H9 (cell line): Measurements from ENCODE around the gene CDAN1. TPM values are rescaled to one million over a fixed set of nuclear protein-coding genes. Genes with fewer than 3 reads are reported as not detected.

Experiments
- DNase-seq: peaks from one replicate; pipeline ENCODE4 v3.0.0-alpha.2; 2017
- H2AFZ ChIP-seq: one replicate; pipeline ENCODE4 v1.6.1; 2013; ENCODE audit warnings: mild to moderate bottlenecking, low read length, control low read depth, moderate library complexity
- H2AK5ac ChIP-seq: 2 replicates; pipeline ENCODE4 v1.6.1; 2013; ENCODE audit warnings: low read length, control low read depth, mixed read lengths; ENCODE audit not compliant: insufficient read length
- H2BK120ac ChIP-seq: one replicate; pipeline ENCODE4 v1.6.1; 2013; ENCODE audit warnings: low read depth, mild to moderate bottlenecking, low read length, control low read depth, inconsistent platforms; ENCODE audit not compliant: poor library complexity, severe bottlenecking
- H2BK12ac ChIP-seq: 2 replicates; pipeline ENCODE4 v1.6.1; 2013; ENCODE audit warnings: low read length, control low read depth, mixed read lengths, low read depth; ENCODE audit not compliant: insufficient read length
- H2BK15ac ChIP-seq: 2 replicates; pipeline ENCODE4 v1.6.1; 2013; ENCODE audit warnings: low read depth, low read length, control low read depth
- H2BK20ac ChIP-seq: one replicate; pipeline ENCODE4 v1.6.1; 2013; ENCODE audit warnings: low read depth, mild to moderate bottlenecking, low read length, control low read depth, inconsistent platforms; ENCODE audit not compliant: poor library complexity, severe bottlenecking
- H2BK5ac ChIP-seq: 2 replicates; pipeline ENCODE4 v1.6.1; 2013; ENCODE audit warnings: low read length, control low read depth, mixed read lengths; ENCODE audit not compliant: insufficient read length
- H3K14ac ChIP-seq: 2 replicates; pipeline ENCODE4 v1.6.1; 2013; ENCODE audit warnings: low read length, control low read depth; ENCODE audit not compliant: insufficient read depth
- H3K18ac ChIP-seq: 2 replicates; pipeline ENCODE4 v1.6.1; 2013; ENCODE audit warnings: low read depth, mild to moderate bottlenecking, mixed read lengths, low read length, control low read depth; ENCODE audit not compliant: insufficient read length
- H3K23ac ChIP-seq: 2 replicates; pipeline ENCODE4 v1.6.1; 2013; ENCODE audit warnings: low read length, control low read depth, mixed read lengths, low read depth; ENCODE audit not compliant: insufficient read length
- H3K23me2 ChIP-seq: 2 replicates; pipeline ENCODE4 v1.6.1; 2013; ENCODE audit warnings: low read depth, mild to moderate bottlenecking, mixed read lengths, low read length, control low read depth; ENCODE audit not compliant: insufficient read length, poor library complexity, severe bottlenecking
- H3K27ac ChIP-seq: 2 replicates; pipeline ENCODE4 v1.5.1; 2013; ENCODE audit warnings: low read length, control low read depth, mixed read lengths, low read depth; ENCODE audit not compliant: insufficient read length
- H3K27me3 ChIP-seq: 2 replicates; pipeline ENCODE4 v1.6.1; 2013; ENCODE audit warnings: low read length, control low read depth, inconsistent platforms; ENCODE audit not compliant: insufficient read depth
- H3K4ac ChIP-seq: 2 replicates; pipeline ENCODE4 v1.6.1; 2013; ENCODE audit warnings: low read depth, mild to moderate bottlenecking, control low read depth, inconsistent platforms, low read length, moderate library complexity
- H3K4me1 ChIP-seq: 2 replicates; pipeline ENCODE4 v1.6.1; 2013; ENCODE audit warnings: low read length, control low read depth, inconsistent platforms; ENCODE audit not compliant: insufficient read depth
- H3K4me2 ChIP-seq: 2 replicates; pipeline ENCODE4 v1.6.1; 2013; ENCODE audit warnings: low read length, control low read depth, mixed read lengths; ENCODE audit not compliant: insufficient read length, insufficient read depth
- H3K56ac ChIP-seq: 2 replicates; pipeline ENCODE4 v1.6.1; 2013; ENCODE audit warnings: low read depth, mild to moderate bottlenecking, mixed read lengths, low read length, control low read depth; ENCODE audit not compliant: insufficient read length
- H3K79me1 ChIP-seq: 2 replicates; pipeline ENCODE4 v1.6.1; 2013; ENCODE audit warnings: low read depth, mild to moderate bottlenecking, moderate library complexity, low read length, control low read depth, inconsistent platforms; ENCODE audit not compliant: insufficient read depth, poor library complexity, severe bottlenecking
- H3K79me2 ChIP-seq: 2 replicates; pipeline ENCODE4 v1.6.1; 2013; ENCODE audit warnings: low read length, control low read depth, inconsistent platforms; ENCODE audit not compliant: insufficient read depth
- H3K9ac ChIP-seq: 2 replicates; pipeline ENCODE4 v1.6.1; 2013; ENCODE audit warnings: low read length, control low read depth, mixed read lengths; ENCODE audit not compliant: insufficient read length; ENCODE audit errors: extremely low read depth
- H3K9me3 ChIP-seq: one replicate; pipeline ENCODE4 v1.6.1; 2013; ENCODE audit warnings: low read depth, low read length, inconsistent platforms; ENCODE audit not compliant: control insufficient read depth
- H3T11ph ChIP-seq: one replicate; pipeline ENCODE4 v1.6.1; 2013; ENCODE audit warnings: mild to moderate bottlenecking, low read length, control low read depth, inconsistent platforms
- H4K20me1 ChIP-seq: one replicate; pipeline ENCODE4 v1.6.1; 2013; ENCODE audit not compliant: control insufficient read depth, insufficient read length, insufficient read depth
- H4K5ac ChIP-seq: 2 replicates; pipeline ENCODE4 v1.6.1; 2013; ENCODE audit warnings: low read depth, mild to moderate bottlenecking, mixed read lengths, low read length, control low read depth; ENCODE audit not compliant: insufficient read length
- H4K8ac ChIP-seq: replicated peaks from 2 replicates; pipeline ENCODE4 v1.6.1; 2013; ENCODE audit warnings: low read length, control low read depth, mixed read lengths, low read depth; ENCODE audit not compliant: insufficient read length
- H4K91ac ChIP-seq: 2 replicates; pipeline ENCODE4 v1.6.1; 2013; ENCODE audit warnings: low read depth, mild to moderate bottlenecking, moderate library complexity, mixed read lengths, low read length, control low read depth; ENCODE audit not compliant: insufficient read length
- H3K27ac Mint-ChIP-seq, 3 experiments: 2 replicates in 2 of 3; 3 replicates in 1 of 3; pipeline ENCODE4 v1.8.0; 2020 to 2021; ENCODE audit warnings: mixed read lengths in 3 of 3, mild to moderate bottlenecking in 1 of 3, moderate library complexity in 1 of 3
- H3K27me3 Mint-ChIP-seq: 2 replicates; pipeline ENCODE4 v1.8.0; 2021; ENCODE audit warnings: low read depth, mild to moderate bottlenecking, moderate library complexity, mixed read lengths
- H3K36me3 Mint-ChIP-seq, 3 experiments: 2 replicates in 2 of 3; 3 replicates in 1 of 3; pipeline ENCODE4 v1.8.0; 2020 to 2021; ENCODE audit warnings: low read depth in 3 of 3, mixed read lengths in 3 of 3; ENCODE audit not compliant: insufficient read depth in 1 of 3
- H3K4me1 Mint-ChIP-seq, 2 experiments: 2 replicates each; pipeline ENCODE4 v1.8.0; 2020; ENCODE audit warnings: mixed read lengths in 2 of 2
- H3K4me3 Mint-ChIP-seq, 2 experiments: 2 replicates in 1 of 2; 3 replicates in 1 of 2; pipeline ENCODE4 v1.8.0; 2020 to 2021; ENCODE audit warnings: mild to moderate bottlenecking in 2 of 2, mixed read lengths in 2 of 2, moderate library complexity in 1 of 2
- H3K9me3 Mint-ChIP-seq, 2 experiments: 2 replicates in 1 of 2; 3 replicates in 1 of 2; pipeline ENCODE4 v1.8.0; 2020; ENCODE audit warnings: mild to moderate bottlenecking in 2 of 2, mixed read lengths in 2 of 2, moderate library complexity in 1 of 2
- CTCF ChIP-seq: fragments of 200-600 bp; sonication (generic); conservative IDR thresholded peaks from 3 replicates; pipeline ENCODE4 v1.8.0; 2021; ENCODE audit warnings: antibody characterized with exemption, mild to moderate bottlenecking
- WGBS: extraction: QIAGEN DNeasy Blood & Tissue Kit; methylation state at CpG from one replicate; pipeline ENCODE4 v1.1.7; 2013; ENCODE audit warnings: missing lambda C conversion rate, low lambda C conversion rate, mixed read lengths; ENCODE audit not compliant: insufficient read length; ENCODE audit errors: extremely low coverage; 5-methylcytosine and 5-hydroxymethylcytosine counted together
- total RNA-seq: library from RNA; stranded (reverse); gene quantifications from 2 replicates; pipeline ENCODE4 v1.2.1, GENCODE V29; 2021

Gene CDAN1
- total RNA-seq, 1 experiment from 2014 or later, result 20.4 TPM

DNA sequence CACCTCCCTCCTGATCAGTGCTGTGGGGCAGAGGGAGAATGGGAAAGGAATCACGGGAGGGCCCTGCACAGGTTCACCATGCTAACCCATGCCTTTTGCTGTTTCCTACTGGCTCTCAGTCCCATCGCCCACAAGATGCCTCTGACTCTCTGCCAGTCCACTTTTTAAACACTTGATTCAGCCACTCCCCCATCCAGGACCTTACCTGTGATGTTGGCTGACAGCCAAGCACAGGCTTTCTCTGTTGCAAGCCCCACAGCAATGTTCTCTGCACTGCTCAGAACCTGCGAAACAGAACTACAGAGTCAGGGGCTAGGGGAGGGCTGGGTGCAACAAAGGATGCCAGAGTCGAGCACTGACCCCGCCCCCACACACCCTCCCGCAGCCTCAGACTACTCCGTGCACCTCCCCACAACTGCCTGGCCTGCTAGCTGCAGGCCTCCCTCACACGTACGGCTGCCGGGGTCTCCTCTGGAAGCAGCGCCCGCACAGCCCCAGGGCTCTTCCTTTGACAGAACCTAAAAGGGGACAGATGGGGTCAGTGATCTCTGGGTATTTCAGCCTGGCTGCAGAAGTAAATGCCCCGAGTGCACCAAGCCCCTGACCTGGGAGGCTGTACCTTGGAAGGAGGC, 9.1 kb downstream of the CDAN1 start:
- Mint-ChIP-seq H3K9me3 (no peaks in the 10 kb centered on the region), H3K4me3 (no peak overlapping the region), H3K36me3 (peaks cover 34 to 87% (median 76%) of the 10 kb centered on the region in 3 experiments), H3K27me3 (no peaks in the 10 kb centered on the region), H3K4me1 (peaks cover 5 to 18% of the 10 kb centered on the region in 2 experiments; a peak in 2 of 4 replicates), H3K27ac (no peak overlapping the region; a peak in 1 of 7 replicates)
- Histone ChIP-seq H3K9me3 (no peaks in the 10 kb centered on the region), H3K79me1 (no peaks in the 10 kb centered on the region), H2BK120ac (no peak overlapping the region), H3K56ac (no peak overlapping the region), H4K91ac (no peak overlapping the region), H4K8ac (no peak overlapping the region), H3K23me2 (no peaks in the 10 kb centered on the region), H2BK20ac (no peak overlapping the region), H3K79me2 (no peaks in the 10 kb centered on the region), H3K4me1 (no peaks in the 10 kb centered on the region), H4K20me1 (no peaks in the 10 kb centered on the region), H3K4me2 (no peak overlapping the region), H3K4ac (no peak overlapping the region), H3K27ac (no peak overlapping the region), H3K9ac (no peak overlapping the region), H3T11ph (no peak overlapping the region), H3K23ac (no peak overlapping the region), H3K14ac (no peak overlapping the region), H4K5ac (no peak overlapping the region), H2AK5ac (no peak overlapping the region), H2BK15ac (no peak overlapping the region), H3K18ac (no peak overlapping the region), H3K27me3 (no peaks in the 10 kb centered on the region), H2BK12ac (no peak overlapping the region), H2AFZ (no peak overlapping the region), H2BK5ac (no peak overlapping the region)
- no CpG with 5 or more reads among the region's 13 CpGs for WGBS
- no peak for DNase-seq
- no peak for TF ChIP-seq CTCF
